Kidney (tissue), 14 donors: Measurements from ENCODE around the gene KIAA1191. TPM values are rescaled to one million over a fixed set of nuclear protein-coding genes. Genes with fewer than 3 reads are reported as not detected.

Source experiments
- DNase-seq, 5 donors: peaks; one replicate each; pipeline ENCODE4 v3.0.0-alpha.2; 2013 to 2020
- FAIRE-seq: peaks from 2 replicates; lab custom pipeline; 2012; peaks lifted over from hg19 to GRCh38; lab: Jason Lieb, UNC
- H3K27ac ChIP-seq, 2 donors: one replicate each; pipeline ENCODE4 v1.7.0; 2013; ENCODE audit warnings: low read depth in 2 of 2, low read length in 2 of 2, inconsistent platforms in 1 of 2
- H3K27me3 ChIP-seq: one replicate; pipeline ENCODE4 v1.7.1; 2013; ENCODE audit warnings: low read length, inconsistent platforms; ENCODE audit not compliant: control insufficient read depth, insufficient read depth
- H3K36me3 ChIP-seq, 3 donors: one replicate each; pipeline versions ENCODE4 v1.7.0 to v1.7.1; 2013; ENCODE audit warnings: low read length in 3 of 3, control low read depth in 1 of 3, inconsistent platforms in 1 of 3; ENCODE audit not compliant: insufficient read depth in 3 of 3, control insufficient read depth in 2 of 3
- H3K4me1 ChIP-seq, 3 donors: one replicate each; pipeline versions ENCODE4 v1.7.0 to v1.7.1; 2013; ENCODE audit warnings: low read length in 3 of 3, inconsistent platforms in 1 of 3, low read depth in 1 of 3; ENCODE audit not compliant: control insufficient read depth in 2 of 3, insufficient read depth in 2 of 3
- H3K4me3 ChIP-seq, 3 donors: one replicate each; pipeline versions ENCODE4 v1.7.0 to v1.8.1; 2013; ENCODE audit warnings: low read length in 3 of 3, control low read depth in 1 of 3, inconsistent platforms in 1 of 3
- H3K9ac ChIP-seq, 3 donors: one replicate each; pipeline versions ENCODE4 v1.7.0 to v1.7.1; 2013; ENCODE audit warnings: low read length in 3 of 3, control low read depth in 1 of 3, inconsistent platforms in 1 of 3
- H3K9me3 ChIP-seq, 3 donors: one replicate each; pipeline versions ENCODE4 v1.7.0 to v1.7.1; 2013; ENCODE audit warnings: low read length in 3 of 3, control low read depth in 1 of 3, inconsistent platforms in 1 of 3; ENCODE audit not compliant: control insufficient read depth in 2 of 3, insufficient read depth in 1 of 3
- CTCF ChIP-seq: IDR thresholded peaks from 3 replicates; pipeline ENCODE4 v1.5.1; 2012; ENCODE audit warnings: mild to moderate bottlenecking, moderate library complexity, borderline replicate concordance; ENCODE audit not compliant: insufficient read depth; ENCODE audit errors: extremely low read depth
- intact Hi-C: fragments of 100-400 bp; cut with DNase I; formaldehyde crosslinking; loops from one replicate; pipeline ENCODE4 v1.11.1; 2022
- polyA plus RNA-seq: library from polyadenylated mRNA; stranded (reverse); fragments of 350-450 nt; fragmentation: Illumina TruSeq; extraction: RNeasy Lipid Tissue Mini Kit (QIAGEN cat#74804); gene quantifications from one replicate; pipeline ENCODE4 v1.2.3, GENCODE V29; 2014; ENCODE audit warnings: low read depth, low replicate concordance; ENCODE audit not compliant: insufficient read depth
- total RNA-seq: library from RNA; stranded (reverse); fragmentation: NEBNext Ultra II Directional; extraction: Animal tissue kit (Norgen Biotek cat#: 25700); gene quantifications from one replicate; pipeline ENCODE4 v1.2.1, GENCODE V29; 2021
- donor health status: control.
- donor health status: control.
- donor health status: control.
- donor health status: control.
- donor health status: control.
- donor health status: DM: yes; HTN: yes; CAD: no.
- donor health status: Normal renal cell carcinoma (clear cell type).

The KIAA1191 gene
- total and polyA plus RNA-seq, 2 donors from 2014 or later, result 109 to 208 TPM

GRCh38 chr5:176359658-176360057 is 1.9 kb downstream of the KIAA1191 start:
- intact Hi-C loops, result no loop called here
- peaks cover 5 to 17% (median 7%) of the 10 kb centered on the region in 3 donors for H3K36me3 ChIP-seq
- DNase-seq (no peak), FAIRE-seq (no peak)
- no peaks in the 10 kb centered on the region for H3K9me3 ChIP-seq
- peaks cover 0 to 7% (median 0%) of the 10 kb centered on the region in 3 donors for H3K4me1 ChIP-seq
- H3K27ac ChIP-seq, result no peak overlapping the region
- H3K4me3 ChIP-seq, result peak overlapping the region; percentile 18 to 89 (median 69)
- H3K9ac ChIP-seq, result no peak overlapping the region
- TF ChIP-seq CTCF, result no peak
- no peaks in the 10 kb centered on the region for H3K27me3 ChIP-seq

GRCh38 chr5:176356179-176356566 is 5.4 kb downstream of the KIAA1191 start:
- Histone ChIP-seq H3K4me1 (peaks cover 0 to 6% (median 0%) of the 10 kb centered on the region in 3 donors), H3K27ac (no peak overlapping the region), H3K4me3 (no peak overlapping the region), H3K36me3 (peaks cover 10 to 51% (median 35%) of the 10 kb centered on the region in 3 donors), H3K27me3 (no peaks in the 10 kb centered on the region), H3K9me3 (no peaks in the 10 kb centered on the region), H3K9ac (no peak overlapping the region)
- TF ChIP-seq CTCF, result no peak
- FAIRE-seq, result no peak
- DNase-seq, result no peak
- intact Hi-C loops, result no loop called here

- H3K9me3 ChIP-seq, result no peaks in the 10 kb centered on the region
- no peak overlapping the region for H3K9ac ChIP-seq
- no peak overlapping the region for H3K27ac ChIP-seq
- DNase-seq (peak in 3 of 5 donors; percentile 16 to 27 (median 25)), FAIRE-seq (no peak)
- H3K36me3 ChIP-seq, result peaks cover 11 to 57% (median 38%) of the 10 kb centered on the region in 3 donors
- TF ChIP-seq CTCF, result no peak
- H3K4me1 ChIP-seq, result peaks cover 0 to 6% (median 0%) of the 10 kb centered on the region in 3 donors
- H3K4me3 ChIP-seq, result no peak overlapping the region
- intact Hi-C loops, result no loop called here
- no peaks in the 10 kb centered on the region for H3K27me3 ChIP-seq
These were observed 6.0 kb downstream of the KIAA1191 start for GRCh38 chr5:176355400-176356178.
